SKM-1 treated with dmso at 0.1 percent for 144 hours (cell line): Measurements from ENCODE around the gene CYP4V2.

Experiments used
- DNase-seq: peaks from one replicate; lab custom pipeline; 2025; ENCODE audit not compliant: unreplicated experiment; lab: John Stamatoyannopoulos, UW

The CYP4V2 gene

GRCh38 chr4:186191200-186192065 is at the start of gene CYP4V2:
CYP4V2 (plus strand) TSS chr4:186191567; CDS start chr4:186191824, 257 bp downstream.
- DNase-seq = peak; percentile 84

- peak; percentile 21 for DNase-seq
These were observed 47.0 kb upstream of the CYP4V2 start for GRCh38 chr4:186144198-186144945.

- DNase-seq = no peak
These were observed 46.3 kb upstream of the CYP4V2 start for GRCh38 chr4:186144946-186145569.

- DNase-seq = no peak
These were observed 44.9 kb upstream of the CYP4V2 start for GRCh38 chr4:186146458-186146857.

GRCh38 chr4:186148336-186148975 is 42.9 kb upstream of the CYP4V2 start:
- no peak for DNase-seq

GRCh38 chr4:186149872-186150271 is 41.5 kb upstream of the CYP4V2 start:
- peak; percentile 24 for DNase-seq

- no peak for DNase-seq
These were observed 40.4 kb upstream of the CYP4V2 start for GRCh38 chr4:186150926-186151325.

GRCh38 chr4:186151499-186151898 is 39.9 kb upstream of the CYP4V2 start:
- no peak for DNase-seq

- DNase-seq = no peak
These were observed 33.1 kb upstream of the CYP4V2 start for GRCh38 chr4:186158021-186158813.

GRCh38 chr4:186158966-186159365 is 32.4 kb upstream of the CYP4V2 start:
- DNase-seq = no peak

GRCh38 chr4:186159613-186160012 is 31.8 kb upstream of the CYP4V2 start:
- DNase-seq = no peak

- no peak for DNase-seq
These were observed 30.2 kb upstream of the CYP4V2 start for GRCh38 chr4:186161138-186161537.

- DNase-seq = no peak
These were observed 24.4 kb upstream of the CYP4V2 start for GRCh38 chr4:186166852-186167512.

- DNase-seq = no peak
These were observed 23.8 kb upstream of the CYP4V2 start for GRCh38 chr4:186167605-186168004.

GRCh38 chr4:186168750-186169149 is 22.6 kb upstream of the CYP4V2 start:
- DNase-seq = no peak

GRCh38 chr4:186169333-186169944 is 21.9 kb upstream of the CYP4V2 start:
- DNase-seq = no peak

- no peak for DNase-seq
These were observed 21.2 kb upstream of the CYP4V2 start for GRCh38 chr4:186169945-186170802.

- DNase-seq = no peak
These were observed 20.4 kb upstream of the CYP4V2 start for GRCh38 chr4:186170966-186171365.
